HG02571 (cell line): ENCODE results near the gene FER1L5.

Experiments used
- ATAC-seq: cut with Tn5 transposase; IDR thresholded peaks from one replicate; pipeline ENCODE4 v1.9.1; 2021; ENCODE audit warnings: mild to moderate bottlenecking, moderate library complexity; ENCODE audit not compliant: unreplicated experiment

FER1L5 gene

DNA sequence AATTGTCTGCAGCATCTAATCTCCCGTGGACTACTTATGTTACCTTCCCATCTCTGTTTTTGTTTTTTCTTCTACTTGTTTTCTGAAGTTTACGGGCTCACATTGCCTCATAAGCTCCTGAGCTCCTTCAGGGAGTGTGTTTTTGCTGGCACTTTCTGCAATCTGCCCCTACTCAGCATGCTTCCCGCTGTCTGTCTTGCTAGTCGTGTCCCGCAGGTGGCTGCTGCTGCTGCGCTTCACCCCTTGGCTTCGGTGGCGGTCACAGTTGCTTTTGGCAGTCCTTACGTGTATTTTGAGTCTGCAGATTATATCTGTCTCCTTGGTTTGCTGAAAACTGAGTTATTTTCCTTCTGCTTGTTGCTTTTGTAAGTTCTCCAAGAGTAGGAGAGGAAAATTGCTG, 37.3 kb downstream of the FER1L5 start:
- no peak for ATAC-seq

GRCh38 chr2:96680561-96681141, 38.1 kb downstream of the FER1L5 start:
- no peak for ATAC-seq

DNA sequence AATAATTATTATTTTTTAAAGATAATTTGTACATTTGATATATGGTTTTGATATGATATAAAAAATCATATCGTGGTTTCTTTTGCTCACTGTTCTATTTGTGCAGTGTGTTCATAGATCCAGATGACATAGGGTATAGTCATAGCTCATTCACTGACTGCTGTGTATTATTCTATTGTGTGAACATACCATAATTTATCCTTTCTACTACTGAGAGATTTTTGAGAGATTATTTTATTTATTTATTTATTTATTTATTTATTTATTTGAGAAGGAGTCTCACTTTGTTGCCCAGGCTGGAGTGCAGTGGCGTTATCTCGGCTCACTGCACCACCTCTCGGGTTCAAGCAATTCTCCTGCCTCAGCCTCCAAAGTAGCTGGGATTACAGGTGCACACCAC, 39.0 kb downstream of the FER1L5 start:
- ATAC-seq = no peak

DNA sequence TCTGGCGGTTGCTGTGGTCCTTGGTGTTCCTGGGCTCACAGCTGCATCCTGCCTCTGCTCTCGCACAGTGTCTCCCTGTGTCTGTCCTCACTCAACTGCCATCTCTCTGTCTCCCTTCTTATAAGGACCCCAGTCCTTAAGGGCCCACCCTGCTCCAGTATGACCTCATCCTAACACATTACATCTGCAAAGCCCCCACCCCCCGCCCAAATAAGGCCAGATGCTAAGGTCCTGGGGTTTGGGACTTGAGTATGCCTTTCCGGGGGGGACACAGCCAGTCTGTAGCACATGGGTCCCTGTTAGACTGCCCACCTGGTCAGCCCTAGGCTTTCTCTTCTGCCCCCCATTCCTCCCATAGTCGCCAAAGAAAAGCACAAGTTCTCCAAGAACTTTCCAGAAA, 40.7 kb downstream of the FER1L5 start:
- no peak for ATAC-seq

- no peak for ATAC-seq
Measured at GRCh38 chr2:96683972-96684820, 41.6 kb downstream of the FER1L5 start.

- no peak for ATAC-seq
Measured at GRCh38 chr2:96684883-96685576, 42.5 kb downstream of the FER1L5 start.

DNA sequence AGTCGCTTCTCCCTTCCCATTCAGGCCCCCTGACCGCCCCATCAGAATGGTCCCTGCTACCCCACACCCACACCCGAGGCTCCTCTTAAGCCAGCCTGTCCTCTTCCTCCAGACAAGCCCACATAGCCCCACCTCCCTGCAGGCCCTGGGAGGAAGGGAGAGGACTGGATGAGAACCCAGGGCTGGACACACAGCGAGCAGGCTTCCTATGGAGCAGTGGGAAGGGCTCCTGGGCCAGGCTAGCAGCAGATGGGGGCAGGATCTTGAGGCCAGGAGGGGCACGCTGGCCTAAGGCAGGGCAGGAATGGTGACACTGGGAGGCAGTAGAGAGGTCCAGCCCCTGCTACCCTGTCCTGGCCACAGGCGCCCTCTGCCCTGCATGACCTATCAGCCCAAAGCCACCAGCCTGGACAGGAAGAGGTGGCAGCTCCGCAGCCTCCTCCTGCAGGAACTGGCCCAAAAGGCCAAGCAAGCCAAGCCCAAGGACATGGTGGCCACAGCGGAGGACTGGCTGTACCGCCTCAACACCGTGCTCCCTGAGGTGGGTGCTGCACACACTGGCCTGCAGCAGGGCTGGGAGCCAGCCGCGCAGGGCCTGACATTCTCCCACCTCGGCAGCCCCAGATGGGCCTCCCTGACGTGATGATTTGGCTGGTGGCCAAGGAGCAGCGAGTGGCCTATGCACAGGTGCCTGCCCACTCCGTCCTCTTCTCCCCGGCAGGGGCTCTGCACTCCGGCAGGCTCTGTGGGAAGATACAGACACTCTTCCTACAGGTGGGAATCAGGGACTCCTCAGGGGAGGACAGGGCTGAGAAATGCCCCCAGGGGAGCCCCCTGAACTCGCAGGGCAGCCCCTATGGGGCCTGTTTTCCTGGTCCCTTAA, 43.3 kb downstream of the FER1L5 start:
- no peak for ATAC-seq

DNA sequence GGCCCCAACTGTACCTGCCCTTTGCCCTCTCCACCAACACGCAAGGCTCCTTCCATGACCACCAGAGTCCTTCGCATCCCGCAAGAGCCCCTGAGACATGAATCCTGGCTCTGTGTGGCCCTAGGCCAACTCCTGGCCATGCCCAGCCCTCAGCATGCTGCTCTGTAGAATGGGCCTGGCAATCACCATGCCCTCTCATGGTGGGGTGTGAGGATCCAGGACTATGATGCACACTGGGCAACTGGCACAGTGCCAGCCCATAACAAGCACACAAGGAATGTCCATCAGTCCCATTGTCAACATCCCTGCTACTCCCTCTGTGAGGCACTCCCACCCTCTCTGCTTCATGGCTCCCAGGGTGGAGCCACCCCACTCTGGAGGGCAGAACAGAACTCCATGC, 44.7 kb downstream of the FER1L5 start:
- no peak for ATAC-seq

- no peak for ATAC-seq
Measured at GRCh38 chr2:96687711-96688640, 45.4 kb downstream of the FER1L5 start.

- no peak for ATAC-seq
Measured at GRCh38 chr2:96688649-96689430, 46.3 kb downstream of the FER1L5 start.

DNA sequence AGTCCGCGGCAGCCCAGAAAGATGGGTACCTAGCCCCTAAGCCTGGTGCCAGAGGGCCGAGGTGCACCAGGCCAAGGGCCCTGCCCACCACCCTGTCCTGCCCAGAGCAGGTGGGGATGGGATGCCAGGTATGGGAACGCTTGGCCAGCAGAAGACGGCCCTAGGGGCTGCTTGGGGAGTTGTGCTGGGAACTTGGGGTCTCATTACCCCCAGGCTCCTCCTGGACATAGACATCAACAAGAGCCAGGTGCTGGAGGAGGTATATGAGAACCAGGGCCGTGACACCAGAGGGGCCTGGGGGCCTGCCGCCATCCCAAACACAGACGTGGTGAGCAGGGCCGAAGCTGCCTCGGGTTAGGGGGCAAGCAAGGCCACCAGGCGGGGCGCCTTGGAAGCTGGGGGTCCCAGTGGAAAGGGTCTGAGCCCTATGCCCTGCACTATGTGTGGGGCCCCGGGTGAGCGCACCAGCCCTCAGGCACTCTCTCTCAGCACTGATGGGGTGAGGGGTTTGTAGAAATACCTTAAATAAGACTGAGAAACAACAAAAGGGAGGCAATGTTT, 46.9 kb downstream of the FER1L5 start:
- no peak for ATAC-seq

DNA sequence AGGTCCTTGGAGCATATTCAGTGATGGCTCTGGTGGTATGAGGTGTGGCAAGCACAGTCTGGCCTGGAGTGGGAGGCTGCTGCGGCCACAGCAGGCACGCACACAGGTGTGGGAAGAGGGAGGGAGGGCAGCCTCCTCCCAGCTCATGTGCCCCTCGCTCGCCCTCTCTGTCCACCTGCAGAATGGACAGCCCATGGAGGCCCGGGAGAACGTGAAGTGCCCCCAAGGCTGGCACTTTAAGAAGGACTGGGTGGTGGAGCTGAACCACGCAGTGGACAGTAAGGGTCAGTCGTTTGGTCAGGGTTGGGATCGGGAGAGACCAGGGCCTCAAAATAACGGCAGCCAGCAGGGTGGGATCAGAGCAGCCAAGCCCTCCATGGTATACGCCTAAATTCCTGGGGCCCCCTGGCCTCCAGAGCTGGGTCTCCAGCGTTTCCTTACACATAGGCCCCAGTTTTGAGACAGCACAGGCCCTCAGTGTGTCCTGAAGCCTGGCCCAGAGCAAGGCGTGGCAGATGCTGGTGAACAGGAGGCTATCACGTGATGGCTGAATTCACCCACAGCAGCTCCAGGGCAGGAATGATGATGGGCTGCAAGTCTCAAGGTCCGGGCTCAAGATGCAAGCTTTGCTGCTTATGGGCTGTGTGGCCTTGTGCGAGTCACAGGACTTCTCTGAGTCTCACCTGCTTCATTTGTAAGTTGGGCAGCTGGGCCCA, 47.9 kb downstream of the FER1L5 start:
- ATAC-seq = no peak

- ATAC-seq = no peak
Measured at GRCh38 chr2:96691022-96691612, 48.6 kb downstream of the FER1L5 start.

GRCh38 chr2:96692094-96692971, 49.8 kb downstream of the FER1L5 start:
- no peak for ATAC-seq

GRCh38 chr2:96693286-96694200, 51.0 kb downstream of the FER1L5 start:
- no peak for ATAC-seq

DNA sequence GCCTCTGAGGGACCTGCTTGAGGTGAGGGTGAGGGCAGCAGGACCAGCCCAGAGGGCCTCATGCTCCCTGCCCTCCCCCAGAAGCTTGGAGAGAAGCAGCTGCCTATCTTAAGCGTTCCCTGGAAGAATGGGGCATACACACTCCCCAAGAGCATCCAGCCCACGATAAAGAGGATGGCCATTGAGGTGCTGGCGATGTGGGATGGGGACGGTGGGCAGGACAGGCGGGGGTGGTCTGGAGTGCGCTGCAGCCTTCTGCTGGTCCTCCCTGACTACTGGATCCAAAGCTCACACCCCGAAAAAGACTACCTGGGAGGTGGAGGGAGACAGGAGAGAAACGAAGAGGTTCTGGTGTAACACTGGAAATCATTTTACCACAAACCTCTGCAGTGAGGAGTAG, 51.7 kb downstream of the FER1L5 start:
- ATAC-seq = no peak
